H9 (cell line): ENCODE measurements around the gene RAB5A. TPM values are rescaled to one million over a fixed set of nuclear protein-coding genes. Genes with fewer than 3 reads are reported as not detected.

Experiments
- DNase-seq: peaks from one replicate; pipeline ENCODE4 v3.0.0-alpha.2; 2017
- H2AFZ ChIP-seq: one replicate; pipeline ENCODE4 v1.6.1; 2013; ENCODE audit warnings: mild to moderate bottlenecking, low read length, control low read depth, moderate library complexity
- H2AK5ac ChIP-seq: 2 replicates; pipeline ENCODE4 v1.6.1; 2013; ENCODE audit warnings: low read length, control low read depth, mixed read lengths; ENCODE audit not compliant: insufficient read length
- H2BK120ac ChIP-seq: one replicate; pipeline ENCODE4 v1.6.1; 2013; ENCODE audit warnings: low read depth, mild to moderate bottlenecking, low read length, control low read depth, inconsistent platforms; ENCODE audit not compliant: poor library complexity, severe bottlenecking
- H2BK12ac ChIP-seq: 2 replicates; pipeline ENCODE4 v1.6.1; 2013; ENCODE audit warnings: low read length, control low read depth, mixed read lengths, low read depth; ENCODE audit not compliant: insufficient read length
- H2BK15ac ChIP-seq: 2 replicates; pipeline ENCODE4 v1.6.1; 2013; ENCODE audit warnings: low read depth, low read length, control low read depth
- H2BK20ac ChIP-seq: one replicate; pipeline ENCODE4 v1.6.1; 2013; ENCODE audit warnings: low read depth, mild to moderate bottlenecking, low read length, control low read depth, inconsistent platforms; ENCODE audit not compliant: poor library complexity, severe bottlenecking
- H2BK5ac ChIP-seq: 2 replicates; pipeline ENCODE4 v1.6.1; 2013; ENCODE audit warnings: low read length, control low read depth, mixed read lengths; ENCODE audit not compliant: insufficient read length
- H3K14ac ChIP-seq: 2 replicates; pipeline ENCODE4 v1.6.1; 2013; ENCODE audit warnings: low read length, control low read depth; ENCODE audit not compliant: insufficient read depth
- H3K18ac ChIP-seq: 2 replicates; pipeline ENCODE4 v1.6.1; 2013; ENCODE audit warnings: low read depth, mild to moderate bottlenecking, mixed read lengths, low read length, control low read depth; ENCODE audit not compliant: insufficient read length
- H3K23ac ChIP-seq: 2 replicates; pipeline ENCODE4 v1.6.1; 2013; ENCODE audit warnings: low read length, control low read depth, mixed read lengths, low read depth; ENCODE audit not compliant: insufficient read length
- H3K23me2 ChIP-seq: 2 replicates; pipeline ENCODE4 v1.6.1; 2013; ENCODE audit warnings: low read depth, mild to moderate bottlenecking, mixed read lengths, low read length, control low read depth; ENCODE audit not compliant: insufficient read length, poor library complexity, severe bottlenecking
- H3K27ac ChIP-seq: 2 replicates; pipeline ENCODE4 v1.5.1; 2013; ENCODE audit warnings: low read length, control low read depth, mixed read lengths, low read depth; ENCODE audit not compliant: insufficient read length
- H3K27me3 ChIP-seq: 2 replicates; pipeline ENCODE4 v1.6.1; 2013; ENCODE audit warnings: low read length, control low read depth, inconsistent platforms; ENCODE audit not compliant: insufficient read depth
- H3K4ac ChIP-seq: 2 replicates; pipeline ENCODE4 v1.6.1; 2013; ENCODE audit warnings: low read depth, mild to moderate bottlenecking, control low read depth, inconsistent platforms, low read length, moderate library complexity
- H3K4me1 ChIP-seq: 2 replicates; pipeline ENCODE4 v1.6.1; 2013; ENCODE audit warnings: low read length, control low read depth, inconsistent platforms; ENCODE audit not compliant: insufficient read depth
- H3K4me2 ChIP-seq: 2 replicates; pipeline ENCODE4 v1.6.1; 2013; ENCODE audit warnings: low read length, control low read depth, mixed read lengths; ENCODE audit not compliant: insufficient read length, insufficient read depth
- H3K56ac ChIP-seq: 2 replicates; pipeline ENCODE4 v1.6.1; 2013; ENCODE audit warnings: low read depth, mild to moderate bottlenecking, mixed read lengths, low read length, control low read depth; ENCODE audit not compliant: insufficient read length
- H3K79me1 ChIP-seq: 2 replicates; pipeline ENCODE4 v1.6.1; 2013; ENCODE audit warnings: low read depth, mild to moderate bottlenecking, moderate library complexity, low read length, control low read depth, inconsistent platforms; ENCODE audit not compliant: insufficient read depth, poor library complexity, severe bottlenecking
- H3K79me2 ChIP-seq: 2 replicates; pipeline ENCODE4 v1.6.1; 2013; ENCODE audit warnings: low read length, control low read depth, inconsistent platforms; ENCODE audit not compliant: insufficient read depth
- H3K9ac ChIP-seq: 2 replicates; pipeline ENCODE4 v1.6.1; 2013; ENCODE audit warnings: low read length, control low read depth, mixed read lengths; ENCODE audit not compliant: insufficient read length; ENCODE audit errors: extremely low read depth
- H3K9me3 ChIP-seq: one replicate; pipeline ENCODE4 v1.6.1; 2013; ENCODE audit warnings: low read depth, low read length, inconsistent platforms; ENCODE audit not compliant: control insufficient read depth
- H3T11ph ChIP-seq: one replicate; pipeline ENCODE4 v1.6.1; 2013; ENCODE audit warnings: mild to moderate bottlenecking, low read length, control low read depth, inconsistent platforms
- H4K20me1 ChIP-seq: one replicate; pipeline ENCODE4 v1.6.1; 2013; ENCODE audit not compliant: control insufficient read depth, insufficient read length, insufficient read depth
- H4K5ac ChIP-seq: 2 replicates; pipeline ENCODE4 v1.6.1; 2013; ENCODE audit warnings: low read depth, mild to moderate bottlenecking, mixed read lengths, low read length, control low read depth; ENCODE audit not compliant: insufficient read length
- H4K8ac ChIP-seq: replicated peaks from 2 replicates; pipeline ENCODE4 v1.6.1; 2013; ENCODE audit warnings: low read length, control low read depth, mixed read lengths, low read depth; ENCODE audit not compliant: insufficient read length
- H4K91ac ChIP-seq: 2 replicates; pipeline ENCODE4 v1.6.1; 2013; ENCODE audit warnings: low read depth, mild to moderate bottlenecking, moderate library complexity, mixed read lengths, low read length, control low read depth; ENCODE audit not compliant: insufficient read length
- H3K27ac Mint-ChIP-seq, 3 experiments: 2 replicates in 2 of 3; 3 replicates in 1 of 3; pipeline ENCODE4 v1.8.0; 2020 to 2021; ENCODE audit warnings: mixed read lengths in 3 of 3, mild to moderate bottlenecking in 1 of 3, moderate library complexity in 1 of 3
- H3K27me3 Mint-ChIP-seq: 2 replicates; pipeline ENCODE4 v1.8.0; 2021; ENCODE audit warnings: low read depth, mild to moderate bottlenecking, moderate library complexity, mixed read lengths
- H3K36me3 Mint-ChIP-seq, 3 experiments: 2 replicates in 2 of 3; 3 replicates in 1 of 3; pipeline ENCODE4 v1.8.0; 2020 to 2021; ENCODE audit warnings: low read depth in 3 of 3, mixed read lengths in 3 of 3; ENCODE audit not compliant: insufficient read depth in 1 of 3
- H3K4me1 Mint-ChIP-seq, 2 experiments: 2 replicates each; pipeline ENCODE4 v1.8.0; 2020; ENCODE audit warnings: mixed read lengths in 2 of 2
- H3K4me3 Mint-ChIP-seq, 2 experiments: 2 replicates in 1 of 2; 3 replicates in 1 of 2; pipeline ENCODE4 v1.8.0; 2020 to 2021; ENCODE audit warnings: mild to moderate bottlenecking in 2 of 2, mixed read lengths in 2 of 2, moderate library complexity in 1 of 2
- H3K9me3 Mint-ChIP-seq, 2 experiments: 2 replicates in 1 of 2; 3 replicates in 1 of 2; pipeline ENCODE4 v1.8.0; 2020; ENCODE audit warnings: mild to moderate bottlenecking in 2 of 2, mixed read lengths in 2 of 2, moderate library complexity in 1 of 2
- CTCF ChIP-seq: fragments of 200-600 bp; sonication (generic); conservative IDR thresholded peaks from 3 replicates; pipeline ENCODE4 v1.8.0; 2021; ENCODE audit warnings: antibody characterized with exemption, mild to moderate bottlenecking
- WGBS: extraction: QIAGEN DNeasy Blood & Tissue Kit; methylation state at CpG from one replicate; pipeline ENCODE4 v1.1.7; 2013; ENCODE audit warnings: missing lambda C conversion rate, low lambda C conversion rate, mixed read lengths; ENCODE audit not compliant: insufficient read length; ENCODE audit errors: extremely low coverage; 5-methylcytosine and 5-hydroxymethylcytosine counted together
- total RNA-seq: library from RNA; stranded (reverse); gene quantifications from 2 replicates; pipeline ENCODE4 v1.2.1, GENCODE V29; 2021

RAB5A gene
- total RNA-seq, 1 experiment from 2014 or later = 84.8 TPM

- no peaks in the 10 kb centered on the region for H3K9me3 Mint-ChIP-seq
- H3T11ph ChIP-seq = no peak overlapping the region
- WGBS = no CpG with 5 or more reads among the region's 4 CpGs
Observed at GRCh38 chr3:19959505-19959904, 12.6 kb downstream of the RAB5A start.

More at GRCh38 chr3:19959505-19959904, 12.6 kb downstream of the RAB5A start:
- H3K14ac ChIP-seq = no peak overlapping the region
- no peaks in the 10 kb centered on the region for H3K27me3 ChIP-seq
- H3K23ac ChIP-seq = no peak overlapping the region
- H3K9me3 ChIP-seq = no peaks in the 10 kb centered on the region
- no peaks in the 10 kb centered on the region; the same call in 1 of the 2 replicates for H3K4me1 ChIP-seq
- no peak for TF ChIP-seq CTCF
- Mint-ChIP-seq H3K27ac (no peak overlapping the region), H3K27me3 (no peaks in the 10 kb centered on the region), H3K4me1 (no peaks in the 10 kb centered on the region; a peak in 1 of 4 replicates), H3K4me3 (no peak overlapping the region), H3K36me3 (peaks cover 15 to 52% (median 47%) of the 10 kb centered on the region in 3 experiments; a peak in 6 of 7 replicates)
- no peak overlapping the region for H3K4ac ChIP-seq
- H2BK120ac ChIP-seq = no peak overlapping the region
- no peak overlapping the region for H3K27ac ChIP-seq
- H3K4me2 ChIP-seq = no peak overlapping the region
- H2BK20ac ChIP-seq = no peak overlapping the region
- H4K20me1 ChIP-seq = no peaks in the 10 kb centered on the region
- no peak overlapping the region for H3K56ac ChIP-seq
- H2BK5ac ChIP-seq = no peak overlapping the region
- H3K79me2 ChIP-seq = peaks cover 31% of the 10 kb centered on the region; the same call in 1 of the 2 replicates
- no peak overlapping the region for H3K9ac ChIP-seq
- no peak overlapping the region for H2AK5ac ChIP-seq
- DNase-seq = no peak
- H3K23me2 ChIP-seq = no peaks in the 10 kb centered on the region
- H2BK12ac ChIP-seq = no peak overlapping the region
- H4K91ac ChIP-seq = no peak overlapping the region
- no peak overlapping the region for H3K18ac ChIP-seq
- H4K5ac ChIP-seq = no peak overlapping the region
- H3K79me1 ChIP-seq = peaks cover 17% of the 10 kb centered on the region
- H4K8ac ChIP-seq = no peak overlapping the region
- H2AFZ ChIP-seq = no peak overlapping the region
- H2BK15ac ChIP-seq = no peak overlapping the region
